GM10847 (cell line): Measurements from ENCODE around the gene RASAL2.

ENCODE experiments used
- POLR2A ChIP-seq: IDR thresholded peaks from 2 replicates; pipeline ENCODE4 v1.6.1; 2011; ENCODE audit not compliant: insufficient read length; ENCODE audit errors: extremely low read depth

Gene RASAL2

DNA sequence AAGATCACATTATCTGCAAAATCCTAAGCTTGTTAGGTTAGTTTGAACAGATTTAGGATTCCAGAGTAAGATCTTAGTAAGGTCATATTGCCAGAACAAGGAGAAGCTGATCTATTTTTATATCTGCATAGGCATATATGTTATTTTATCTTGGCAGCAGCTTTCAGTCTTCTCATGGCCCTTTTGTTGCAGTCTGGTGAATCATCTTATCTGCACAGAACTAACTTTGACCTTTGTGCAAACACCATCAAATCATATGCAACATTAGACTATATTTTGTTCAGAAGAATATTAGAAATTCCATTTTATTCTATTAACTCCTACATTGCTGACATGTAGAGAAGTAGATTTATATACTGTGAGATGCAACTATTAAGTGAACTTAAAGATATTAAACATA, 295.5 kb downstream of the RASAL2 start:
- no peak for TF ChIP-seq POLR2A

DNA sequence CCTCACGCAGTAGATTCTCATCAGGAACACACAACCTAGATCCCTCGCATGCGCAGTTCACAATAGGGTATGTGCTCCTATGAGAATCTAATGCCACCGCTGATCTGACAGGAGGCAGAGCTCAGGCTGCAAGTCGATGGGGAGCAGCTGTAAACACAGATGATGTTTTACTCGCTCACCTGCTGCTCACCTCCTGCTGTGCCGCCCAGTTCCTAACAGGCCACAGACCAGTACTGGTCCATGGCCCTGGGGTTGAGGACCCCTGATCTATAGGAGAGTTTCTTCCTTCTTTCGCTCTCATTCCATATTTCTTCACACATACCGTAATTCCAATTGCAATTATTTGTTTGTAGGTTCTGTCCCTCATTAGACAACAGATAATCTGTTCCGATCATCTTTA, 299.5 kb downstream of the RASAL2 start:
- no peak for TF ChIP-seq POLR2A

DNA sequence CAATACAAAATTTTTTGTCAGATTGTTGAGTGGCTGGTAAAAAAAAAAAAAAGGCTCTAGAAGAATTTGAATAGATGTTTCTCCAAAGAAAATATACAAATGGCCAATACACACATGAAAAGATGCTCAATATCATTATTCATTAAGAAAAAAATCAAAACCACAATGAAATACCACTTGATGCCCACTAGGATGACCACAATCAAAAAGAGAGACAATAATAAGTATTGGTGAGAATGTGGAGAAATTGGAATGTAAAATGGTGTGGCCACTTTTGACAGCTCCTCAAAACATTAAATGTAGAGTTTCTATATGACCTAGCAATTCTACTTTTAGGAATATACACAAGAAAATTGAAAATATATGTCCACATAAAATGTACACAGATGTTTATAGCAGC, 302.9 kb downstream of the RASAL2 start:
- no peak for TF ChIP-seq POLR2A

DNA sequence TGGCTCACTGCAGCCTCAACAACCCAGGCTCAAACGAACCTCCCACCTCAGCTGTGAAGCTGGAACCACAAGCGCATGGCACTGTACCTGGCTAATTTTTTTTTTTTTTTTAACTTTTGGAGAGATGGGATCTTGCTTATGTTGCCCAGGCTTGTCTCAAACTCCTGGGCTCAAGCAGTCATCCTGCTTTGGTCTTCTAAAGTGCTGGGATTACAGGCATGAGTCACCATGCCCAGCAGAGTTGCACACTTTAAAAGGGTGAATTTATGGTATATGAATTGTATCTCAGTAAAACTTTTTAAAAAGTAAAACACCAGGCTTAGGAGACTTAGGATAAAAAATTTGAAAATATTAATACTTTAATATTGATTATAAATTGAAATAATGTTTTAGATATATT, 303.8 kb downstream of the RASAL2 start:
- no peak for TF ChIP-seq POLR2A

DNA sequence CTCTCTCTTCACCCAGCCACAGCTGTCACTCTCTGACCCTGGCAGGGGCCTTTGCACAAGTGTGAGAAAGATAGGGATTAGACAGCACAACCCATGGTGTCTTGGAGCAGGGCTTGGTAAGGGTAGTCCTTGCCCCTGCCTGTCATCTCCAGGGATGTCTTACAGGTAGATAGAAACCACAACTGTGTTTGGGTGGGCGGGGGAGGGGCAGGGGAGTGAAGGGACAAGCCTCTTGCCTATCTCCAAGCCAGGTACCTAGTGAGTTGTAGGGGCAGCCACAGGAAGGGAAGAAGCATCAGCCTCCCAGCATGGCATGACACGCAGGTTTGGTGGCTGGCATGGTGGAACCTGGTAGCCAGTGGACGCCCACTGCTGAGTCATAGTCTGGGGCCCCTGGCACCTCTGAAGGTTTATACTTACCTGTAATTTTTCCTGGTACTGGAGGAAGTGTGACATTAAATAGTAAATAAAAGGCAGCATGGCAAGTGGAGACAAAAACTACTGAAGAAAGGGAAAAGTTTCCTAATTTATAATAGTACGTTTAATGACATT, 305.3 kb downstream of the RASAL2 start:
- TF ChIP-seq POLR2A = no peak

DNA sequence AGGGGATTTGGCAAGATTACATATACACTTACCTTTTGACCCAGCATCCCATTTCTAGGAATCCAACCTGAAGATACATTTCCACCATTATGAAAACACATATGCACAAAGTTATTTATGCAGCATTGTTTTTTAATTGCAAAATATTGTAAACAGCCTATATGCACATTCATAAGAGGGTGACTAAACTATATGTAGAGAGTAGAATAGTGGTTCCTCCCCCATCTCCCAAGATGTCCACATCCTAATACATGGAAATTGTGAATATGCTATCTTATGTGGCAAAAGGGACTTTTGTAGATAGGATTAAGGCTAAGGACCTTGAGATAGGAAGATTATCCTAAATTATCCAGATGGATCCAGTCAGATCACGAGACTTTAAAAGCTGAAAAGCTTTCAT, 311.2 kb downstream of the RASAL2 start:
- no peak for TF ChIP-seq POLR2A

DNA sequence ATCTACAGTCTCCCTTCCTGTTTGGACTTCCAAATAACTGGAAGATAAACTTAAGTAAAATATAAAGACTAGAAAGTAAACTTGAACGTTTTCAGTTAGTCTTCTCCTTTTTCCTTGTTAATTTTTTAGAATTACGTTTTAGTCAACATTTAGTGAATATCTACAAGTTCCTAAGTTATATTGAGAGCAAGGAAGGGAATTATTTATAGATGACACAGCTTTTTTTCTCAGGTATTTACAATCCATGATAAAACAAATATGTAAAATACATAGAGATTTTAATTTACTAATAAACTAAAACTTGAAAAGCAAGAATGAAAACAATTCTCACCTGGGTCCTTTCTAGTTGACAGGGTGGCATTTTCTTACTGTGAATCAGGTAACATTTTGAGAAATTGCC, 313.3 kb downstream of the RASAL2 start:
- no peak for TF ChIP-seq POLR2A

DNA sequence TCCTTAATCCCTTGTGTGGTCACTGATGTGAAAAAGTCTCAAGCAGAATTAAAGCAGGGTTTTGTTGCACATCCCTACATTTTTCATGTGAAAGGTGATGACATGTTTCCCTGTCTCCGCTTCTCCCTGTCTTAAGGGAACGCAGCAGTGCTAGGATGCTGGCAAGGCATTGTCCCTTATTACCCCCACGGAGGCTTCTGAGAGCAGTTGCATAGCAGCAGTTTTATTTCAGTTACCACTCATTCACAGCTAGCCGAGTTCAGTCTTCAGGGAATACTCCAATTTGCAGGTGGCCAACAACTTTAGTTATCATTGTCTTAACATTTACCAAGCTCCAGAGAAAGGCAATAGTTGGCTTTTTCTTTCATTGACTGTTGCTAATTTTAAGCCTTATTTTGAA, 313.8 kb downstream of the RASAL2 start:
- TF ChIP-seq POLR2A = no peak

DNA sequence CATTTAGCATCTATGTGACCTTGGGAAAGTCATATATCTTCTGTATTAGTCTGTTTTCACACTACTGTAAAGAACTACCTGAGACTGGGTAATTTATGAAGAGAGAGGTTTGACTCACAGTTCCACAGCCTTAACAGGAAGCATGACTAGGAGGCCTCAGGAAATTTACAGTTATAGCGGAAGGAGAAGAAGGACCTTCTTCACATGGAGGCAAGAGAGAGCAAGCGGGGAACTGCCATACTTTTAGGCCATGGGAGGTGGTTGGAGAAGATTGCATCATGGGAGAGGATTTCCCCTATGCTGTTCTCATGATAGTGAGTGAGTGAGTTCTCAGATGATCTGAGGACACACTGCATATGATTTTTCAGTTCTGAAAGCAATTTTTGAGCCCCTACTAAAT, 315.0 kb downstream of the RASAL2 start:
- TF ChIP-seq POLR2A = no peak

DNA sequence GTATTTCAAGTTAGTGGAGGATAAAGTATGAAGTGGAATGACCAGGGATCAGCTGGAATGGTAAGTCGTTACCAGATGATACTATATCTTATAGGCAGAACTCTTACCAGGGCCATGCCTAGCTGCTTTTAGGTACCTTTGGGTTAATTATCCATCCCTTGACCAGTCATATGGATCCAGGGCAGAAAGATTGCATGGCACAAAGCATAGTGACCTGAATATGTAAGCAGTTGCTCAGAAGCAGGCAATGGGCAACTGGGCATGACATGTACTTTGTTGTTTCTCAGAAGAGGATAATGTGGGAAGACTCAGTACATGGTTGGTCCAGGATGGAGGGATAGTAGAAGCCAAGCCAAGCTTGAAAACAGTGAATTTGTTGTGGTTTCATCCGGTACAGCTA, 315.6 kb downstream of the RASAL2 start:
- TF ChIP-seq POLR2A = no peak

DNA sequence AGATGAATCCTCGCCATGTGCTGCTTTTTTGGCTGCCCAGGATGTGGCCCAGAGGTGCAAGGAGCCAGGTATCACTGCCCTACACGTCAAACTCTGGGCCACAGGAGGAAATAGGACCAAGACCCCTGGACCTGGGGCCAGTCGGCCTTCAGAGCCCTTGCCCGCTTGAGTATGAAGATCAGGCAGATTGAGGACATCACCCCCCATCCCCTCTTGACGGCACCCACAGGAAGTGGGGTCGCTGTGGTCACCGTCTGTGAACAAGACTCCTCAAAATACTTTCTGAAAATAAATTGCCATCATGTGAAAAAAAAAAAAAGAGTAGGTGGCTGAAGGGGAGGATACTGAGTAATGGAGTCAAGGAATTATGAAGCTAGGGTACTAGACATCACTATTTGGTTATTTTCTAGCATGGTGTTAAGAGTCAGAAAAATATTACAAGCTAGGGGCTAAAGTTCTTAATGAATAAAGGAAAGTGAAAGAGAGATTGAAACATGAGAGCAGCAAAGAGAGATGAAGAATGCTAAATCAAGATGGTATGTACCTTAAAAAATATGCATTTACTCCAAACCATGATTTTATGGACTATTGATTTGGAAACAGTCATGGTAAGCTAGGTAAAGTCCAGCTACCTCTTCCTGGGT, 318.0 kb downstream of the RASAL2 start:
- TF ChIP-seq POLR2A = no peak

DNA sequence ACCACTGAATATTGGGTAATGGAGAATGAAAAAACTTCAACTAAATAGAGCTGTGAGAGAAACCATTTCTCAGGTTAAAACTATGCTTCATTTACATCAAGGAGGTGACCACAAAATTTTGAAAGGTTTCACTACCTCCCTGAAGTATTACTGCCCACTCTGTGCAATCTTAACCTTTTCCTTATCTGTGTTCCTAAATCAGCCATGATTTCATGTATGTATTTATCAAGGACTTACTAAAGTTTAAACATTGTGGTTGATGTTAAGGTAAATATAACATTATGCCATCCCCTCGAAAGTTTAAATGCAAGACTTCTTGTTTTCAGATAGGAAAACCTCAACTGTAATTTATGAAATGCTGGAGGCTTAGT, 318.5 kb downstream of the RASAL2 start:
- no peak for TF ChIP-seq POLR2A

DNA sequence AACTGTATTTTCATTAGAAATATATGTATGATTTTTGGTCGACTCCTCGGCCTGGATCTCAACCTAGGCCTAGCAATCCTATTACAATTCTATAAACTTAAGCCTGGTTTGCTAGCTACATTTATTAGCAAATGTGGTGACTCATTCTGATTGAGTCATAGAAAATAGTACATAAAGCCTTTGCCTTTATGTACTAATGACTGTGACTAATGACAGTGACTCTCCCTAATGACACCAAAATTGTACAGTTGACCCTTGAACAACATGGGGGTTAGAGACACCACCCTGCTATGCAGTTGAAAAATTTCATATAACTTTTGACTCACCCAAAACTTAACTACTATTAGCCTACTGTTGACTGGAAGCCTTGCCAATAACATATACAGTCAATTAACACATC, 324.0 kb downstream of the RASAL2 start:
- TF ChIP-seq POLR2A = no peak

DNA sequence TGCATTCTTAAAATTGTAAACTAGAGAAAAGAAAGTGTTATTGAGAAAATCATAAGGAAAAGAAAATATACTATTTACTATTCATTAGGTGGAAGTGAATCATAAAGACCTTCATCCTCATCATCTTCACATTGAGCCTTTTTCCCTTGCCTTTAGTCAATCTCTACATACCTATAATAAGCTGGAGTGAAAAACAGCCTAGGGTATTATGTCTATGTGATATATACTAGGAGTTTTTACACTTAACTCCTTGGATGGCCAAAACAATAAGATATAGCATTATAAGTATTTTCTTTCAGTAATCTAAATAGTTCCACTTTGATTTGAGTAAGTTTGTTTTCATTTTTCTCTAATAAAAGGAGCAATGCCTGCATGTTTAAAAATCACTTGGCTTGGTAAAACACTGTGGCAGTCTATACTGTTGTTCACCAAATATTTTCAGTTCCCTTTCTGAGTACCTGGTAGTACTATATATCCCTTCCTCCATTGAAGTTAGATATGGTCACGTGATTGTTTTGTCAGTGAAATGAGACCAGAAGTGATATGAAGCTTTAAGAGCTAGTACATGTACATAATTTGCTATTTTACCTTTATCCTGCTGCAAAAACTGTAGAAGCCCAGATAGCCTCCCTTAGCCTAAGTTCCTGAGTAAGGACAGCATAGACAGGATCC, 324.5 kb downstream of the RASAL2 start:
- TF ChIP-seq POLR2A = no peak

DNA sequence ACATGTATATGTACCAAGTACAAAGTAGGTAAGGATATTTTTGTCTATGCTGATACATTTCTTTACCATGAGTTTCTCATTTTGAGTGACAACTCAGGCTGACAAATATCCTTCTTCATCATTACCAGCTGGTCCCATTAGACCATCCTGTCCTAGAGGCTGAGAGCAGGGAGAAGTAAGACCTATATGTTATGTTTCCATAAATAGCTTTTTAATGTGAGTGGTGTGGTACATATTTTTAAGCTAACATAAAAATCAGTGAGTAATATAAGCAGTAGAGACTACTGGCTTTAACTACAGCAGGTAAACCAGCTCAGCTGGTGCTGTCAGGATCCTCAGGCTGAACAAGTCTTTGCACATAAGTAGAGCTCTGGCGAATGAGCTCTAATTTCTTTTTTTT, 340.5 kb downstream of the RASAL2 start:
- TF ChIP-seq POLR2A = no peak

DNA sequence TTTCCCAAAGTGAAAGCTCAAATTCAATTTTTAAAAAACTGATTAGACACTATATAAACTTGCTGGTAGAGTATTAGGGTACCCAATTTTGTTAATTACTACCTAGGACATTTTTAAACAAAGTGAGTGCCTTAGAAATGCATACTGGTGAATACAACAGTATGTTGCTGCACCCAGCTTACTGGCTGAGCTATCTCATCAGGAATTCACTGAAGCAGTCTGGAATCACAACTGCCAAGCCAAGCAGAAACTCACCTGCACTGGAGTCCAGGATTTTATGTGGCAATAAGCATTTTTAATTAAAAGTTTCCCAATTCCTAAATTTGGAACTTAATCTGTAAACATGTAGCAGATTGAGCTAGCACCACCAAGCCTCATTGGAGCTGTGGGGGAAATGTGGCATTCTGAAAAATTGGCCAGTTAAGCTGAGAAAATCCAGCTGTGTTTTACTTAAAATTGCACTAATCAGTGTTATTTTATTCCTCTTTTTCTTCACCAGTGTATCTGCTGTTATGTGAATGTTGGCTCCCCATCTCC, 341.1 kb downstream of the RASAL2 start:
- no peak for TF ChIP-seq POLR2A

DNA sequence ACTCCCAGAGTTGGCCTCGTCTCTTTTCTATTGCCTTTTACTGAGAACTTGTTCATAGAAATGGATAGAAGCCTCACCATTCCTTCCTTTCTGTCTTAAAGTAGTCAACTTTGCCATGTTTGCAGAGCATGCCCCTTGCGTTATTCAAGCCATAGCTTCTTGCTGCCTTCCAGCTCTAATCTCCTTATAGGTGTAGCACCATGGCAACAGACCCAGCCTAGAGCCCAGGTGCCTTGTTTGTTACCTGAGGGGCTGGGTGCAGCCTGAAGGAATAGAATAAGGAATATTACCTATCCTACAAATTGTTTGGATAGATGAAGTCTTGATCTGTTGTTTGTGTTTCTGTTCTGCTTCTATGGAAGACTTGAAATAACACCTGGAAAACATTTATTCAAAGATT, 343.0 kb downstream of the RASAL2 start:
- no peak for TF ChIP-seq POLR2A
